H9 (cell line): ENCODE data around the gene ITGA2. TPM values are rescaled to one million over a fixed set of nuclear protein-coding genes. Genes with fewer than 3 reads are reported as not detected.

ENCODE experiments used
- DNase-seq: peaks from one replicate; pipeline ENCODE4 v3.0.0-alpha.2; 2017
- H2AFZ ChIP-seq: one replicate; pipeline ENCODE4 v1.6.1; 2013; ENCODE audit warnings: mild to moderate bottlenecking, low read length, control low read depth, moderate library complexity
- H2AK5ac ChIP-seq: 2 replicates; pipeline ENCODE4 v1.6.1; 2013; ENCODE audit warnings: low read length, control low read depth, mixed read lengths; ENCODE audit not compliant: insufficient read length
- H2BK120ac ChIP-seq: one replicate; pipeline ENCODE4 v1.6.1; 2013; ENCODE audit warnings: low read depth, mild to moderate bottlenecking, low read length, control low read depth, inconsistent platforms; ENCODE audit not compliant: poor library complexity, severe bottlenecking
- H2BK12ac ChIP-seq: 2 replicates; pipeline ENCODE4 v1.6.1; 2013; ENCODE audit warnings: low read length, control low read depth, mixed read lengths, low read depth; ENCODE audit not compliant: insufficient read length
- H2BK15ac ChIP-seq: 2 replicates; pipeline ENCODE4 v1.6.1; 2013; ENCODE audit warnings: low read depth, low read length, control low read depth
- H2BK20ac ChIP-seq: one replicate; pipeline ENCODE4 v1.6.1; 2013; ENCODE audit warnings: low read depth, mild to moderate bottlenecking, low read length, control low read depth, inconsistent platforms; ENCODE audit not compliant: poor library complexity, severe bottlenecking
- H2BK5ac ChIP-seq: 2 replicates; pipeline ENCODE4 v1.6.1; 2013; ENCODE audit warnings: low read length, control low read depth, mixed read lengths; ENCODE audit not compliant: insufficient read length
- H3K14ac ChIP-seq: 2 replicates; pipeline ENCODE4 v1.6.1; 2013; ENCODE audit warnings: low read length, control low read depth; ENCODE audit not compliant: insufficient read depth
- H3K18ac ChIP-seq: 2 replicates; pipeline ENCODE4 v1.6.1; 2013; ENCODE audit warnings: low read depth, mild to moderate bottlenecking, mixed read lengths, low read length, control low read depth; ENCODE audit not compliant: insufficient read length
- H3K23ac ChIP-seq: 2 replicates; pipeline ENCODE4 v1.6.1; 2013; ENCODE audit warnings: low read length, control low read depth, mixed read lengths, low read depth; ENCODE audit not compliant: insufficient read length
- H3K23me2 ChIP-seq: 2 replicates; pipeline ENCODE4 v1.6.1; 2013; ENCODE audit warnings: low read depth, mild to moderate bottlenecking, mixed read lengths, low read length, control low read depth; ENCODE audit not compliant: insufficient read length, poor library complexity, severe bottlenecking
- H3K27ac ChIP-seq: 2 replicates; pipeline ENCODE4 v1.5.1; 2013; ENCODE audit warnings: low read length, control low read depth, mixed read lengths, low read depth; ENCODE audit not compliant: insufficient read length
- H3K27me3 ChIP-seq: 2 replicates; pipeline ENCODE4 v1.6.1; 2013; ENCODE audit warnings: low read length, control low read depth, inconsistent platforms; ENCODE audit not compliant: insufficient read depth
- H3K4ac ChIP-seq: 2 replicates; pipeline ENCODE4 v1.6.1; 2013; ENCODE audit warnings: low read depth, mild to moderate bottlenecking, control low read depth, inconsistent platforms, low read length, moderate library complexity
- H3K4me1 ChIP-seq: 2 replicates; pipeline ENCODE4 v1.6.1; 2013; ENCODE audit warnings: low read length, control low read depth, inconsistent platforms; ENCODE audit not compliant: insufficient read depth
- H3K4me2 ChIP-seq: 2 replicates; pipeline ENCODE4 v1.6.1; 2013; ENCODE audit warnings: low read length, control low read depth, mixed read lengths; ENCODE audit not compliant: insufficient read length, insufficient read depth
- H3K56ac ChIP-seq: 2 replicates; pipeline ENCODE4 v1.6.1; 2013; ENCODE audit warnings: low read depth, mild to moderate bottlenecking, mixed read lengths, low read length, control low read depth; ENCODE audit not compliant: insufficient read length
- H3K79me1 ChIP-seq: 2 replicates; pipeline ENCODE4 v1.6.1; 2013; ENCODE audit warnings: low read depth, mild to moderate bottlenecking, moderate library complexity, low read length, control low read depth, inconsistent platforms; ENCODE audit not compliant: insufficient read depth, poor library complexity, severe bottlenecking
- H3K79me2 ChIP-seq: 2 replicates; pipeline ENCODE4 v1.6.1; 2013; ENCODE audit warnings: low read length, control low read depth, inconsistent platforms; ENCODE audit not compliant: insufficient read depth
- H3K9ac ChIP-seq: 2 replicates; pipeline ENCODE4 v1.6.1; 2013; ENCODE audit warnings: low read length, control low read depth, mixed read lengths; ENCODE audit not compliant: insufficient read length; ENCODE audit errors: extremely low read depth
- H3K9me3 ChIP-seq: one replicate; pipeline ENCODE4 v1.6.1; 2013; ENCODE audit warnings: low read depth, low read length, inconsistent platforms; ENCODE audit not compliant: control insufficient read depth
- H3T11ph ChIP-seq: one replicate; pipeline ENCODE4 v1.6.1; 2013; ENCODE audit warnings: mild to moderate bottlenecking, low read length, control low read depth, inconsistent platforms
- H4K20me1 ChIP-seq: one replicate; pipeline ENCODE4 v1.6.1; 2013; ENCODE audit not compliant: control insufficient read depth, insufficient read length, insufficient read depth
- H4K5ac ChIP-seq: 2 replicates; pipeline ENCODE4 v1.6.1; 2013; ENCODE audit warnings: low read depth, mild to moderate bottlenecking, mixed read lengths, low read length, control low read depth; ENCODE audit not compliant: insufficient read length
- H4K8ac ChIP-seq: replicated peaks from 2 replicates; pipeline ENCODE4 v1.6.1; 2013; ENCODE audit warnings: low read length, control low read depth, mixed read lengths, low read depth; ENCODE audit not compliant: insufficient read length
- H4K91ac ChIP-seq: 2 replicates; pipeline ENCODE4 v1.6.1; 2013; ENCODE audit warnings: low read depth, mild to moderate bottlenecking, moderate library complexity, mixed read lengths, low read length, control low read depth; ENCODE audit not compliant: insufficient read length
- H3K27ac Mint-ChIP-seq, 3 experiments: 2 replicates in 2 of 3; 3 replicates in 1 of 3; pipeline ENCODE4 v1.8.0; 2020 to 2021; ENCODE audit warnings: mixed read lengths in 3 of 3, mild to moderate bottlenecking in 1 of 3, moderate library complexity in 1 of 3
- H3K27me3 Mint-ChIP-seq: 2 replicates; pipeline ENCODE4 v1.8.0; 2021; ENCODE audit warnings: low read depth, mild to moderate bottlenecking, moderate library complexity, mixed read lengths
- H3K36me3 Mint-ChIP-seq, 3 experiments: 2 replicates in 2 of 3; 3 replicates in 1 of 3; pipeline ENCODE4 v1.8.0; 2020 to 2021; ENCODE audit warnings: low read depth in 3 of 3, mixed read lengths in 3 of 3; ENCODE audit not compliant: insufficient read depth in 1 of 3
- H3K4me1 Mint-ChIP-seq, 2 experiments: 2 replicates each; pipeline ENCODE4 v1.8.0; 2020; ENCODE audit warnings: mixed read lengths in 2 of 2
- H3K4me3 Mint-ChIP-seq, 2 experiments: 2 replicates in 1 of 2; 3 replicates in 1 of 2; pipeline ENCODE4 v1.8.0; 2020 to 2021; ENCODE audit warnings: mild to moderate bottlenecking in 2 of 2, mixed read lengths in 2 of 2, moderate library complexity in 1 of 2
- H3K9me3 Mint-ChIP-seq, 2 experiments: 2 replicates in 1 of 2; 3 replicates in 1 of 2; pipeline ENCODE4 v1.8.0; 2020; ENCODE audit warnings: mild to moderate bottlenecking in 2 of 2, mixed read lengths in 2 of 2, moderate library complexity in 1 of 2
- CTCF ChIP-seq: fragments of 200-600 bp; sonication (generic); conservative IDR thresholded peaks from 3 replicates; pipeline ENCODE4 v1.8.0; 2021; ENCODE audit warnings: antibody characterized with exemption, mild to moderate bottlenecking
- WGBS: extraction: QIAGEN DNeasy Blood & Tissue Kit; methylation state at CpG from one replicate; pipeline ENCODE4 v1.1.7; 2013; ENCODE audit warnings: missing lambda C conversion rate, low lambda C conversion rate, mixed read lengths; ENCODE audit not compliant: insufficient read length; ENCODE audit errors: extremely low coverage; 5-methylcytosine and 5-hydroxymethylcytosine counted together
- total RNA-seq: library from RNA; stranded (reverse); gene quantifications from 2 replicates; pipeline ENCODE4 v1.2.1, GENCODE V29; 2021

The ITGA2 gene
- total RNA-seq, 1 experiment from 2014 or later = 3.0 TPM

GRCh38 chr5:53087621-53088121 is 98.5 kb downstream of the ITGA2 start:
- Histone ChIP-seq H3K23ac (no peak overlapping the region), H4K91ac (no peak overlapping the region), H3T11ph (no peak overlapping the region), H3K9me3 (no peaks in the 10 kb centered on the region), H3K79me1 (no peaks in the 10 kb centered on the region), H4K5ac (no peak overlapping the region), H2BK120ac (no peak overlapping the region), H3K14ac (no peak overlapping the region; the same call in 1 of the 2 replicates), H3K4me1 (no peaks in the 10 kb centered on the region), H2BK20ac (no peak overlapping the region), H3K23me2 (no peaks in the 10 kb centered on the region), H3K27me3 (no peaks in the 10 kb centered on the region), H2BK15ac (no peak overlapping the region), H3K4me2 (no peak overlapping the region), H3K4ac (no peak overlapping the region), H4K20me1 (no peaks in the 10 kb centered on the region), H3K9ac (no peak overlapping the region), H2AFZ (no peak overlapping the region), H3K27ac (no peak overlapping the region), H2AK5ac (no peak overlapping the region), H2BK5ac (no peak overlapping the region), H2BK12ac (no peak overlapping the region), H3K79me2 (no peaks in the 10 kb centered on the region), H3K56ac (no peak overlapping the region), H4K8ac (no peak overlapping the region), H3K18ac (no peak overlapping the region)
- Mint-ChIP-seq H3K4me3 (no peak overlapping the region), H3K36me3 (no peaks in the 10 kb centered on the region), H3K27ac (no peak overlapping the region), H3K27me3 (no peaks in the 10 kb centered on the region), H3K9me3 (no peaks in the 10 kb centered on the region), H3K4me1 (no peaks in the 10 kb centered on the region)
- DNase-seq = no peak
- no peak for TF ChIP-seq CTCF
- WGBS = no CpG with 5 or more reads among the region's 1 CpG
